OCI-LY7 (cell line): ENCODE results near the gene CCDC159. TPM values are rescaled to one million over a fixed set of nuclear protein-coding genes. Genes with fewer than 3 reads are reported as not detected.
A peak's percentile ranks its signal among the peaks of the same experiment; 100 is the strongest.

Experiments
- BruUV-seq: library from RNA; stranded (reverse); fragments of 400-500 nt; replicated peaks from 2 replicates; lab custom pipeline; 2021; lab: Mats Ljungman, UMichigan
- CTCF ChIA-PET: fragments of 300-600 bp; sonication (Branson Sonifier 250); formaldehyde crosslinking; loops from one replicate; lab custom pipeline; 2022; ENCODE audit warnings: antibody characterized with exemption; ENCODE audit not compliant: unreplicated experiment; lab: Charles Lee
- POLR2A ChIA-PET: fragments of 300-600 bp; sonication (Branson Sonifier 250); formaldehyde crosslinking; loops from one replicate; lab custom pipeline; 2022; ENCODE audit warnings: antibody characterized with exemption; lab: Charles Lee
- DNase-seq: peaks from one replicate; pipeline ENCODE4 v3.0.0-alpha.2; 2015; ENCODE audit warnings: low spot score
- H2AFZ ChIP-seq: fragments of 200-600 bp; sonication (generic), shearing (Covaris generic); 2 replicates; pipeline ENCODE4 v1.6.1; 2014; ENCODE audit warnings: mild to moderate bottlenecking, antibody characterized with exemption, low read length, moderate library complexity
- H3K27ac ChIP-seq: fragments of 200-600 bp; sonication (generic); 2 replicates; pipeline ENCODE4 v1.5.1; 2014; ENCODE audit warnings: mixed run types, low read depth, mild to moderate bottlenecking, moderate library complexity, low read length, inconsistent platforms; ENCODE audit not compliant: poor library complexity, severe bottlenecking
- H3K36me3 ChIP-seq: fragments of 200-600 bp; sonication (generic); 2 replicates; pipeline ENCODE4 v1.6.1; 2014; ENCODE audit warnings: mild to moderate bottlenecking, antibody characterized with exemption, low read length, moderate library complexity, mixed read lengths; ENCODE audit not compliant: insufficient read depth
- H3K4me1 ChIP-seq: fragments of 200-600 bp; sonication (generic); 2 replicates; pipeline ENCODE4 v1.5.1; 2014; ENCODE audit warnings: mild to moderate bottlenecking, low read length; ENCODE audit not compliant: insufficient read depth, poor library complexity, severe bottlenecking
- H3K4me2 ChIP-seq: fragments of 200-600 bp; sonication (generic); 2 replicates; pipeline ENCODE4 v1.6.1; 2014; ENCODE audit warnings: mild to moderate bottlenecking, low read length
- H3K4me3 ChIP-seq: fragments of 200-600 bp; sonication (generic); 2 replicates; pipeline ENCODE4 v1.5.1; 2014; ENCODE audit warnings: mild to moderate bottlenecking, low read depth, low read length; ENCODE audit not compliant: poor library complexity, severe bottlenecking
- H3K79me2 ChIP-seq: fragments of 200-600 bp; sonication (generic); 2 replicates; pipeline ENCODE4 v1.6.1; 2016; ENCODE audit warnings: low read depth, mild to moderate bottlenecking, low read length, moderate library complexity, mixed read lengths; ENCODE audit not compliant: insufficient read depth
- H3K9me2 ChIP-seq: fragments of 200-600 bp; sonication (generic); 2 replicates; pipeline ENCODE4 v1.6.1; 2016; ENCODE audit warnings: mild to moderate bottlenecking, low read length, mixed read lengths; ENCODE audit not compliant: insufficient read depth
- H3K9me3 ChIP-seq: fragments of 200-600 bp; sonication (generic); 2 replicates; pipeline ENCODE4 v1.6.1; 2014; ENCODE audit warnings: mild to moderate bottlenecking, mixed run types, low read length, mixed read lengths
- H4K20me1 ChIP-seq: fragments of 200-600 bp; sonication (generic); 2 replicates; pipeline ENCODE4 v1.6.1; 2014; ENCODE audit warnings: mild to moderate bottlenecking, antibody characterized with exemption, low read length, moderate library complexity, mixed read lengths; ENCODE audit not compliant: insufficient read depth
- CTCF ChIP-seq: fragments of 200-600 bp; sonication (generic); conservative IDR thresholded peaks from 2 replicates; pipeline ENCODE4 v1.5.1; 2014; ENCODE audit warnings: mild to moderate bottlenecking, antibody characterized with exemption, low read length, moderate library complexity, mixed read lengths
- EZH2phosphoT487 ChIP-seq: fragments of 200-600 bp; sonication (generic); IDR thresholded peaks from 2 replicates; pipeline ENCODE4 v1.6.1; 2018; ENCODE audit warnings: low read depth, borderline replicate concordance, mild to moderate bottlenecking, mixed run types, antibody characterized with exemption, low read length, moderate library complexity, mixed read lengths
- intact Hi-C: fragments of 100-400 bp; cut with micrococcal nuclease; formaldehyde crosslinking; loops from one replicate; pipeline ENCODE4 v1.10.0; 2022; ENCODE audit not compliant: unreplicated experiment
- total RNA-seq, 2 experiments: library from RNA; depleted of rRNA in 1 of 2; stranded (reverse); fragments of >200 nt in 1 of 2; shearing (Covaris generic) in 1 of 2; gene quantifications; 2 replicates each; pipeline ENCODE4 v1.2.3, GENCODE V29; 2014 to 2022

CCDC159 gene
- total RNA-seq, 2 experiments from 2014 or later: 13.3 to 18.9 TPM

DNA sequence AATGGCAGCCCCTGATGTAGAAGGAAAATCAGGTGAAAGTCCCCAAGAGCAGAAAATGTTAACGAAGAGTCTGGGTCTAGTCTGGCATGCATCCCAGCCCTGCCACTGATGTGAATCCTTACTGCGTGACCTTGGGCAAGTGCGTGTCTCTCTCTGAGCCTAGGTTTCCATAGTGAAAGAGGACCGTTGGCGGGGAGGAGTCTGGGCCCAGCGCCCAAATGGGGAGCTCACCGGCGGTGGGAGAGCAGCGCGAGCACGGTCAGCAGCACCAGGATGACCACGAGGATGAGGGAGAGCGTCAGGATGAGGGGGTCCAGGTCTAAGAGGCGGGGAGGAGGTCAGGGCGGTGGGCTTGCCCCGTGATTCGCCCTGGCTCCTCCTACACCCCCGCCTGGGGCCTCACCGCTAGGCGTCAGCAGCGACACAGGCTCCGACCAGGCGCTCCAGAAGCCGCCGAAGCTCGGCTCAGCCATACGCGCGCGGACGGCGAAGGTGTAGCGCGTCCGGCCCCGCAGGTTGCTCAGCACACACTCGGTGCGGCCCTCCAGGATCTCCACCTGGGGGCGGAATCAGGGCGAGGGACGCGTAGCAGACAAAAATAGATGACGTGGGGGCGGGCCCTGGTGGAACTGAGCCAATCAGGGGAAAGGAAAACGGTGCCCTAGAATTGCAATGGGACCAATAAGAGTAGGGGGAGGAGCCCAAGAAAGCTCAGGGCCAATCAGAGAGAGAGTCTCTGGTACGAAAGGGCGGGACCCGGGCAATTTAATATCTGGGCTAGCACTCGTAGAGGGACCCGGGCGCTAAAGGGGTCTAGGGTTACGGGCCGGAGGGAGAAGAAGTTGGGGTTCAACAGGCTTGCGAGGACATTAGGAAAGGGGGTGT is 34.6 kb downstream of the CCDC159 start:
- Histone ChIP-seq H3K4me1 (peaks cover 63% of the 10 kb centered on the region), H3K79me2 (peaks cover 22% of the 10 kb centered on the region), H3K4me3 (peak overlapping the region; percentile 75), H3K27ac (peak overlapping the region; percentile 92), H4K20me1 (no peaks in the 10 kb centered on the region), H2AFZ (peak overlapping the region; percentile 66), H3K9me2 (no peaks in the 10 kb centered on the region), H3K9me3 (no peaks in the 10 kb centered on the region), H3K4me2 (peak overlapping the region; percentile 99), H3K36me3 (peaks cover 14% of the 10 kb centered on the region; the same call in 1 of the 2 replicates)
- ChIA-PET POLR2A (interaction anchor here (0.5 to 1.4 kb wide), 9 partner anchors 39 to 348 kb away, joined by 3 to 8 read pairs (median 4); partner anchors contain the start of genes ECSIT, ODAD3 and PRKCSH), CTCF (interaction anchor here (0.6 to 1.7 kb wide), 4 partner anchors 13 to 102 kb away, joined by 3 to 8 read pairs (median 4); partner anchors contain the start of gene ODAD3)
- DNase-seq: peak; percentile 99
- intact Hi-C loops: loop anchor here (1.0 to 2.0 kb wide), 4 partner anchors 41 to 101 kb away; partner anchors contain the start of genes ODAD3 and PRKCSH
- no TSS peak for BruUV-seq
- no peak for TF ChIP-seq EZH2phosphoT487
- peak; percentile 90 for TF ChIP-seq CTCF

- no peaks in the 10 kb centered on the region for H4K20me1 ChIP-seq
- no peak for TF ChIP-seq EZH2phosphoT487
- peak; percentile 69 for TF ChIP-seq CTCF
- ChIA-PET CTCF (no interaction called here), POLR2A (interaction anchor here (0.6 to 2.2 kb wide), 2 partner anchors 40 to 100 kb away, joined by 3 to 7 read pairs; no protein-coding TSS in a partner anchor)
- peak overlapping the region; percentile 69 for H3K4me2 ChIP-seq
- H3K27ac ChIP-seq: no peak overlapping the region
- H3K36me3 ChIP-seq: peaks cover 4% of the 10 kb centered on the region; the same call in 1 of the 2 replicates
- peaks cover 54% of the 10 kb centered on the region for H3K4me1 ChIP-seq
- peak overlapping the region; percentile 43; the same call in 1 of the 2 replicates for H2AFZ ChIP-seq
- H3K9me2 ChIP-seq: no peaks in the 10 kb centered on the region
- peak overlapping the region; percentile 47 for H3K4me3 ChIP-seq
- no TSS peak for BruUV-seq
- DNase-seq: peak; percentile 46
- peaks cover 9% of the 10 kb centered on the region; the same call in 1 of the 2 replicates for H3K79me2 ChIP-seq
- no peaks in the 10 kb centered on the region for H3K9me3 ChIP-seq
- intact Hi-C loops: no loop called here
Observed at GRCh38 chr19:11382898-11383705, 36.8 kb downstream of the CCDC159 start.
